NCI-H2081 (cell line): ENCODE data around the gene MYLK.
A peak's percentile ranks its signal among the peaks of the same experiment; 100 is the strongest.

ENCODE experiments used
- DNase-seq, 2 experiments: peaks; one replicate each; lab custom pipeline; 2025; lab: John Stamatoyannopoulos, UW

The MYLK gene

DNA sequence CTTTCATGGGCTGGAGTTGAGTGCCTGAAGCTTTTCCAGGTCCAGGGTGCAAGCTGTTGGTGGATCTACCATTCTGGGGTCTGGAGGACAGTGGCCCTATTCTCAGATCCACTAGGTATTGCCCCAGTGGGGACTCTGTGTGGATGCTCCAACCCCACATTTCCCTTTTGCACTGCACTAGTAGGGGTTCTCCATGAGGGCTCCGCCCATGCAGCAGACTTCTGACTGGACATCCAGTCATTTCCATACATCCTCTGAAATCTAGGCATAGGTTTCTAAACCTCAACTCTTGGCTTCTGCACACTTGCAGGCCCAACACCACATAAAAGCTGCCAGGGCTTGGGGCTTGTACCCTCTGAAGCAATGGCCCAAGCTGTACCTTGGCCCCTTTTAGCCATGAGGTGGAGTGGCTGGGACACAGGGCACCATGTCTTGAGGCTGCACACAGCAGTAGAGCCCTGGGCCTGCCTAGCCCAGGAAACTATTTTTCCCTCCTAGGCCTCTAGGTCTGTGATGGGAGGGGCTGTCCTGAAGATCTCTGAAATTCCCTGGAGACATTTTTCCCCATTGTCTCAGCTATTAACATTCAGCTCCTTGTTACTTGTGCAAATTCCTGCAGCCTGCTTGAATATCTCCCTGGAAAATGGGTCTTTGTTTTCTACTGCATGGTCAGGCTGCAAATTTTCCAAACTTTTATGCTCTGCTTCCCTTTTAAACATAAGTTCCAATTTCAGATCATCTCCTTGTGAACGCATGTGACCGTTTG lies 293.3 kb downstream of the MYLK start:
- no peak for DNase-seq

DNA sequence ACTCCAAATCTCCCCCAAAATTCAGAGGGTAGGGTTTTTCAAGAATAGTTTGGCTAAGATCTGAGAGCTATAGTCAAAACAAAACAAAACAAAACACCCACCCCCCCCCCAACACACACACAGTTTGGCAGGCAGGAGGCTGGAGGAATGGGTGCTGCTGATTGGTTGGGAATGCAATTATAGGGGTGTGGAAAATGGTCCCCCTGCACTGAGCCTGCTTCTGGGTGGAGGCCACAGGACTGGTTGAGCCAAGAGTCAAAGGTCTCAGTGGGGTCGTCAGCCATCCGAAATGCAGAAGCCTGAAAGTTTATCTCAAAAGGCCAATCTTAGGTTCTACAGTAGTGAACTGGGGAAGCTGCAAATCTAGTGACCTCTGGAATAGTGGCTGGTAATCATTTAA lies 296.7 kb downstream of the MYLK start:
- no peak for DNase-seq

DNA sequence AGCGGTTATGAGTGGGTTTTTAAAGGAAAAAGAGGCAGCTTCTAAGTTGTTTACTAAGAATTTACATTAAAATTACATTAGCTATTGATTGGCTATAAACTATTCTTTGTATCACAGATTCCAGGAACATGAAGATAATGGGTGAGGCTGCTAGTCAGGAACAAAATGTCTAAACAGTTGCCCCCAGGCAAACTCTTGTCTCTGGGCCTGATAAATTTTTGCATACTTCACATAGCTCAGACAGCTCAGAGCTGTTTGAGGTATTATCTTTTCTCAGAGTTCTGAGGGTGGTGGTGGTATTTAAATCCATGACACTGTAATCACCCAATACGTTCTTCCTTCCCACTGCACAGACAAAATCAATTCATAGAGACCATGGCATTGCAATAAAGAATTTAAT lies 297.2 kb downstream of the MYLK start:
- no peak for DNase-seq

DNA sequence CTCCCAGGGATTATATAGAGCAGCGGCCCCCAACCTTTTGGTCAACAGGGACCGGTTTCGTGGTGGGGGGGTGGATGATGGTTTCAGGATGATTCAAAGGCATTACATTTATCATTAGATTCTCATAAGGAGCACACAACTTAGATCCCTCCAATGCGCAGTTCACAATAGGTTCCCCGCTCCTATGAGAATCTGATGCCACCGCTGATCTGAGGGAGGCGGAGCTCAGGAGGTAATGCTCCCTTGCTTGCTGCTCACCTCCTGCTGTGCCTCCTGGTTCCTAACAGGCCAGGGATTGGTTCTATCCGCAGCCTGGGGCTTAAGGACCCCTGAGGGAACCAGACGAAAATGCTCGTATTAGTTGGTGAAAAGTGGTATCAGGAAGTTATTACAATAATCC lies 298.0 kb downstream of the MYLK start:
- peak; percentile 95 to 98 for DNase-seq

DNA sequence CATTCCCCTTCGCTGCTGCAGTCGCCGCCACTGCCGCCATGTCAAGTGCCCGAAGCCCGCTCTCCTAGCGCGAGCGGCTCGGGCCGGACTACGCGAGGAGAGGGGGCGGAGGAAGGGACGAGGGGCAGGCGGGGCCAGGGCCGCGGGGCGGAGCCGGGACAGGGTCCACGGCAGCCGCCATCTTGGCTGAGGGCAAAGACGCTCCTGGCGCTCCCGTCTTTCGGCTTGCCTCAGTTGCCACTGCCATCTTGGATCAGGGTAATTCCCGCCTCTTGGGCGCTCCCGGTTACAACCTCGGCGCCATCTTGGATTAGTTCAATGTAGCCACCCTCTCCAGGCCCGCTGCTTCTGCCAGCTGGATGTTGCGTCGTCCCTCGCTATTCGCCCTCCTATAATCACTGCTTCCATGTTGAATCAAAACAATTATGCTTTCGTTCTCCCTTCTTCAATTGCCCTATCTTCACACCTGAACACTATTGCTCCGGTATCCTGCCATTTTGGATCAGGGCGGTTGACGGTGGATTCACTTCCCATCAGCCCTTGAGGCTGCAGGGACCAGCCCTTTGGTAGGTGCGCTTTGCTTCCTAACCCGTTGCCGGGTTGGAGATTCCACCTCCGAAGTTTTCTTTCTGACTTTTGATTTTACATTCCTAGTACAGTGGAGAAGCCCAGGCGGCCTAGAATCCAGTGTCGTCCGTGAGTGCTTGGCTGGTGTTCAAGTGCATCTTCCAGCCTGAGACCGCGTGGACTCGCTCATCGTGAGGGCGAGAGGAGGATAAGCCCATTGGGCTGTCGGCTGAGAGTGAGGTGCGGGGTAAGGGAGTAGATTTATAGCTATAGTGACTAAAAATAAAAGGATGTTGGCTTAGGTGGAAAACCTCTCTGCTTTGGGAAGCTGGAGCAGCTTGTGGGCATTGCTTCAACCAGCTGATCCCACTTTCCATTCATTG lies 298.9 kb downstream of the MYLK start, which contains the start of gene HACD2:
Gene HACD2 (minus strand): TSS at position 66 of the 950 bp plus-strand sequence. CDS start 26 bp downstream, at position 40.
- peak; percentile 99 for DNase-seq

DNA sequence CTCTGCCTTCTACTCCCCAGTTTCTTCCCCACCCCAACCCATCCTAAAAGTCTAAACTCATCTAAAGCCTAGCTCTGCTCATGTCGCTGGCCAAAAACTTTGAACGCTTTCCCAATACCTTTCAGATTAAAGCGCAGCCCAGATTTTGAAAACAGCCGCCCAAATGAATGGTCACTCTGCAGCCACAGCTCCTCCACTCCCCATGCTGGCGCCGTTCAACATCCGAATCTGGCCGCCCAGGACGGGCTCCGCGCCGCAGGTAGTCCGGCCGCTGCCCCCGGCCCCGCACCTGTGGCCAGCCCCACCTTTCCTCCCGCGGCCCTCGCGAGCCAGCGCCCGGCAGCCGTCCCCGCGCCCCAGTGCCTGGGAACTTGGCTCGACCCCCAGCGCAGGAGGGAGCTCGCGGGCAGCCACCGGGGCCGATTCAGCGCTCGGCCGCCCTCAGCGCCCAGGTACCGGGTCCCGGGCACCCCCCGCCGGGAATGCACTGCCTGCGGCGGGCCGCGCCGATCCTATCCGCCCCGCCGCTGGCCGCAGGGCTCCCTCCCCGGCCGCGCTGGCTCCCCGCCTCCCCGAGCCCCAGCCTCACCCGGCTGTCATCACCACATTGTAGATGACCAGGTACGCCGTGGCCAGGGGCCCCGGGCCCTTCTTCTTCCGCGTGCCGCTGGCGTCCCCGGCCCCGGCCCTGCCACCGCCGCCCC lies 299.7 kb downstream of the MYLK start:
- DNase-seq: peak; percentile 69 to 74

DNA sequence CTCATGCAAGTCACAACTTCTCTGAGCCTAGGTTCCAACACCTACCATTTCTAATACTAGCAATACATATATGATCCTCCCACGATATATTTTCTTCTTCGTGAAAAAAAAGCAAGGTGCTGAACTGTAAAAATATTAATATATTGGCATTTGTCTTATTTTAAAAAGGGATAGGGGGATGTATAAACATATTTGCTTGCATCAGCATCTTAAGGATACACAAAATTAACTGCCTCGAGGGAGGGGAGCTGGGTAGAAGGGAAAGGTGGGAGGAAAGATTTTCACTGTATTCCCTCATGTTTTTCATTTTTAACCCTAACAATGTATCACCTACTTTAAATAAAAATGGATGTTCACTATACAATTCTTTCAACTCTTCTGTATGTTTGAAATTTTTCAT lies 300.6 kb downstream of the MYLK start:
- no peak for DNase-seq

DNA sequence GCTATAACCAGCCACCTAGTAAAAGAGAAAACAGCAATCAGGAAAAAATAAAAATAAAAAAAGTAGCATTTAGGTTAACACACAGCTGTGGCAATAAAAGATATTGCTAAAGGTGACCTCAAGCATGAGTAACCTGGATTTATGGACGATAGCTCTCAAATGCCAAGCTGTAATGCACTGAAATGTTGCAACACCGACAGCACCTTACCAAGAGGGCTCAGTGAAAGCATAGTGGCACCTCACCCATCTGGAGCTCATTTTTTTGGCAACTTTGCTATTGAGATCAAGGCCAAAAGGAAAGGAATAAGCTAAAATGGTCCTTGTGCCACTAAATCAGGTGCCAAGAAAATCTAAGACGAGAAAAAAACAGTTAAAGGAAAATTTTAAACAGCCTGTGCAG lies 301.8 kb downstream of the MYLK start:
- no peak for DNase-seq

DNA sequence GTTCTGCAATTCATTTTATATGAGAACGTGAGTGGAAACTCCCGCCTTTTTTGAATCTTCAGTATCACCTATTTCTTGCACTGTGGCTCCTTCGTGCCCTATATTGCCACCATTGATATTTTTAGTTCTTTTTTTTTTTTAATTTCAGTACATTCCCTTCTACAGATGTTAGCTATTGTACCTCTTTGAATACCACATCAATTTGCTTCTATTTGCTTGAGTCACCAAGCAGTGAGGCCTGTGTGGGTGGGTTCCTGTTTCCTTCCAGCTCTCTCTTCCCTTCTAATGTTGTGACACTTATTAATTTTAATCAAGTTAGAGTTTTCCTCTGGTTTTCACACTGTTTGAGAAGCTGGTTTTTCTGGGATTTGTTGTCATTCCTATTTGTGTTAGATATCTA lies 308.0 kb downstream of the MYLK start:
- no peak for DNase-seq

DNA sequence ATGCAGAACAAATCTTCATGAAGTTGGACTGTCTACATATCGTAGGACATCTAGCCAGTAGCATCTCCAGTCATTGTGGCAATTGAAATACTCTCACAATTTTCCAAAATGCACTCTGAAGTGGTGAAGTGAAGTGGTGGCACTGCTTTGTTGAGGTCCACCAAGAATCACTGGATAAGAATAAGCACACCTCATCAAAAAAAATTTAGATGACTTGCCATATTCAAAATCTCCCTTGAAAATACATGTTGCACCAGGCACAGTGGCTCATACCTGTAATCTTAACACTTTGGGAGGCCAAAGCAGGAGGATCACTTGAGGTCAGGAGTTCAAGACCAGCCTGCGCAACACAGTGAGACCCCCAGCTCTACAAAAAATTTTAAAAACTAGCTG lies 312.2 kb downstream of the MYLK start:
- no peak for DNase-seq

DNA sequence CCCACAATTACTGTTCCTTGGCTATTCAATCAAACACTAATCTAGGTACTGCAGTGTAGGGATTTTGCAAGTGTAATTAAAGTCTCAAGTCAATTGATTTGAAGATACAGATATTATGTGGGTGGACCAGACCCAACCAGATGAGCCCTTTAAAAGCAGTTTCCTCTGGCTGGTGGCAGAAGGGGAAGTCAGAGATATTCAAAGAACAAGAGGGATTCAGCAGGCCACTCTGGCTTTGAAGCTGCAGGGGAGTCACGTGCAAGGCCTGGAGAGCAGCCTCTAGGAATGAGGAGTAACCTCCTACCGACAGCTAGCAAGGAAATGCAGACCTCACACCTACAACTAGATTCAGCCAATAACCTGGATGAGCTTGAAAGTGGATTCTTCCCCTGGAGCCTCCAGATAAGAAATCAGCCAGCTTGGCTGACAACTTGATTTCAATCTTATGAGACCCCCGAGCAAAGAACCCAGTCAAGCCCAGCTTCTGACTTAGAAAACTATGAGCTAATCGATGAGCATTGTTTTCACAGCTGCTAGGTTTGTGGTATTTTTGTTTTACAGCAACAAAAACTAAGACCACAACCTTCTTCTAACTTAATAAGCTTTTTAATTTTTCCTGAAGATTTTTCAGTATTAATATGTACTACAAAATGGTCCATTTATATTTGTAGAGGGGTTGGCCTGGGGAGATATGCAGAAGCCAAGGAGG lies 312.7 kb downstream of the MYLK start:
- no peak for DNase-seq

DNA sequence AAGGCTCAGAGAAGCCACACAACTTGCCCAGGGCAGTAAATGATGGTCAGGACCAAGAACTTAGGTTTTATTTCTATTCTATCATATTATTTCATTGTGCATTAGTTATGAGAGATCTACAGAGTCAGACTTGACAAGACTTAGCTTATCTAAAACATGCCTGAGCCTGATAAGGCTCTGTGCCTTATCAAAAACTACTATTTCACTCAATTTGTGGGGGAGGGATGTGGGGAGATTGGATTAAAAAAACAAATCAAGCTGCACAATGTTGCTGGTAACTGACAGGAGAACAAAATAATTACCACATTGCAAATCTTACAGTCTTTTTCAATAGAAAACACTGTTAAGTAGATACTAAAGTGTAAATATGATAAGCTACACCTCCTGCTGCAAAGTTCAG lies 315.3 kb downstream of the MYLK start:
- no peak for DNase-seq

DNA sequence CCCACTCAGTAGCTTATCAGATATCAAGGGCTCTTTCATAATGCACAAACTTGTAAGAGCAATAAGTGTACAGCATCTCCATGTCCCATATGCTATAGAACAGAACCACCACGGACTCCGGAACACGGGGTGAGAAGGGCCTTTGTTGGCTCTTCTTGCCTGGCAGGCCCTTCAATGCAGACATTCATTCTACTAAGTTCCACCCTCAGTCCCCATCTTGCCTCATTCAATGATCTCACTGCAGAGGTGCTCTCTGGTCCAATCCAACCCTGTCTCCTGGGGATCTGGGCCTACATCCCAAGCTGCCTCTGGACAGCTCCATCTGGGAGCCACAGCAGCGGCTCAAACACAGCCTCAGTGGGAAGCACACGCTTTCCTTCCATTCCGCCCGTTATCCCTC lies 316.1 kb downstream of the MYLK start:
- DNase-seq: no peak

DNA sequence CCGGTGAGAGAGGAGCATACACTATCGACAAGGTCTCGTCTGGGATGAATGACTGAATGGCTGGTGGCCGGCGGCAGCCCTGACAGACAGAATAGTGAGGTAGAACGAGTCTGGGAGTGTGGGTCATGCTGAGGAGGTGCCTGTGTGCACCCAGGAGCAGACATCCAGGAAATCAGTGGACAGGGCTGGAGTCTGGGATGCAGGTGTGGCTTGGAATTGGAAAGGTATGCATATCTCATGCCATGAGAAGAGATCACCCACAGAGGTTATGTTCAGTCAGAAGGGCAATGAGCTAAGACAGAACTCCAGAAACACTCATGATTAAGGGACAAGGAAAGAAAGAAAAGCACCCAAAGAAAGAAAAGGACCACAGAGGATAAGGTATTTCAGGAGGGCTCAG lies 320.1 kb downstream of the MYLK start:
- no peak for DNase-seq

DNA sequence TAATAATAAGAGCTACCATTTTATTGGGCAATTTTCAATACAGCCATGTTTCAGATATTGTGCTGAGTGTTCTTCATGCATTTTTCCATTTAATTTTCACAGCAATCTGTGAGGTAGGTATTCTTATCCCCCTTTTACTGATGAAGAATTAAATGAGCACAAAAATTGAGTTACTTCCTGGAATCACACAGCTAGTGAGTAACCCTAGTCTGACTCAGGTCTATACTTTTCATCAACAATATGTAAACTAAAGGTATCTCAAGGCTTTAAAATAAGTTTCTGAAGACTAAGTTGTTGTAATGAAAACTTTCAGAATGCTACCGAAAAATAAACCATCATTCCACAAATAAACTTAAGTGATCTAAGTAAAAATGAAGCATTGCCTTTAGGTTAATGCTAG lies 321.6 kb downstream of the MYLK start:
- DNase-seq: no peak

DNA sequence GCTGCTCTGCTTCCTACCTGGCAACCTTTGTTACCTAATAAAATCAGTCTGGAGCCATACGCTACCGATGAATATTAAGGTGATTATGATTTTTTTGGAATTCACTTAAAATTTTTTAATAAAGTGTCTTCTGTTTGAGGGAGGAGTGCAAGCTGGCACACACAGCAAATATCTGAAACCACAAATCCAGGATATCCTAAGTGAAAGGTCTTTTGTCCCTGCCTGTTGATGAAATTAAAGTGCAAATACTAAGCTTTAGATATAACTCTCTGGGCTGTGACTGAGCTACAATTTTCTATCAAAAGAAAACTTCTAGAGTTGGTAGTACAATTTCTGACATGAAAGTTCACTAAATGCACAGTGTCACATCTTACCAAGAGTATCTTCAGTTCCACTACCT lies 322.9 kb downstream of the MYLK start:
- no peak for DNase-seq
